GM12865 (cell line): ENCODE data around the gene SLC35B2.

Experiments
- DNase-seq: peaks from one replicate; pipeline ENCODE4 v3.0.0; 2010; ENCODE audit warnings: low read depth
- H3K4me3 ChIP-seq: 2 replicates; pipeline ENCODE4 v1.5.1; 2011; ENCODE audit warnings: mild to moderate bottlenecking, low read depth, low read length, control low read depth
- TF ChIP-seq, protein P1 (sequence below): IDR thresholded peaks from 2 replicates; pipeline ENCODE4 v1.5.1; 2011; ENCODE audit warnings: low read length, control low read depth, low read depth, inconsistent platforms; ENCODE audit not compliant: insufficient read depth; ENCODE audit errors: missing control alignments

The SLC35B2 gene

DNA sequence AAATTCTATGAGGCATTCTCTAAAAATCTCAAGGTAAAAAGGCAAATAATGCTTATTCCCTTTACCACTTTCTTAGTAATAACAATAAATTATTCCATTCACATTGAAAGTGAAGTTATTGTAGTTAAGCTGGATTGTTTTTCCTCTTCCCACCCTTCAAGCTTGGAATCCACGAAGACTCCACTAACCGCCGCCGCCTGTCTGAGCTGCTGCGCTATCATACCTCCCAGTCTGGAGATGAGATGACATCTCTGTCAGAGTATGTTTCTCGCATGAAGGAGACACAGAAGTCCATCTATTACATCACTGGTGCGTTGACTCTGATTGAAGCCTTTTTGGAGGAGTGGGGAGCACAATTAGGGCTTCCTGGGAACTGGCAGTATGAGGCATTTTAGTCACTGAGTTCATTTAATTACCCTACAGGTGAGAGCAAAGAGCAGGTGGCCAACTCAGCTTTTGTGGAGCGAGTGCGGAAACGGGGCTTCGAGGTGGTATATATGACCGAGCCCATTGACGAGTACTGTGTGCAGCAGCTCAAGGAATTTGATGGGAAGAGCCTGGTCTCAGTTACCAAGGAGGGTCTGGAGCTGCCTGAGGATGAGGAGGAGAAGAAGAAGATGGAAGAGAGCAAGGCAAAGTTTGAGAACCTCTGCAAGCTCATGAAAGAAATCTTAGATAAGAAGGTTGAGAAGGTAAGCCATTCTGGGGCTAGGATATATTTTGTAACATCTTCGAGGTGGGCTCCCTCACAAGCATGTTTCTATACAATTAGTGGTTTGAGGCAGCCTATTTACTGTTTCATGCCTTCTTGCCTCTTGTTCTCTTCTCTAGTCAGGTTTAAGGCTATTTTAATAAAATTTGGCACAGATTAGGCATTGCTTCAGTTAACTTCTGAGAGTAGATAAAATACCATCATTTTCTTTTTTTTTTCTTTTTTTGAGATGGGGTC is 5.5 kb downstream of the SLC35B2 start:
- H3K4me3 ChIP-seq = no peak overlapping the region
- TF ChIP-seq, protein P1, sequence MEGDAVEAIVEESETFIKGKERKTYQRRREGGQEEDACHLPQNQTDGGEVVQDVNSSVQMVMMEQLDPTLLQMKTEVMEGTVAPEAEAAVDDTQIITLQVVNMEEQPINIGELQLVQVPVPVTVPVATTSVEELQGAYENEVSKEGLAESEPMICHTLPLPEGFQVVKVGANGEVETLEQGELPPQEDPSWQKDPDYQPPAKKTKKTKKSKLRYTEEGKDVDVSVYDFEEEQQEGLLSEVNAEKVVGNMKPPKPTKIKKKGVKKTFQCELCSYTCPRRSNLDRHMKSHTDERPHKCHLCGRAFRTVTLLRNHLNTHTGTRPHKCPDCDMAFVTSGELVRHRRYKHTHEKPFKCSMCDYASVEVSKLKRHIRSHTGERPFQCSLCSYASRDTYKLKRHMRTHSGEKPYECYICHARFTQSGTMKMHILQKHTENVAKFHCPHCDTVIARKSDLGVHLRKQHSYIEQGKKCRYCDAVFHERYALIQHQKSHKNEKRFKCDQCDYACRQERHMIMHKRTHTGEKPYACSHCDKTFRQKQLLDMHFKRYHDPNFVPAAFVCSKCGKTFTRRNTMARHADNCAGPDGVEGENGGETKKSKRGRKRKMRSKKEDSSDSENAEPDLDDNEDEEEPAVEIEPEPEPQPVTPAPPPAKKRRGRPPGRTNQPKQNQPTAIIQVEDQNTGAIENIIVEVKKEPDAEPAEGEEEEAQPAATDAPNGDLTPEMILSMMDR = no peak
- DNase-seq = no peak

DNA sequence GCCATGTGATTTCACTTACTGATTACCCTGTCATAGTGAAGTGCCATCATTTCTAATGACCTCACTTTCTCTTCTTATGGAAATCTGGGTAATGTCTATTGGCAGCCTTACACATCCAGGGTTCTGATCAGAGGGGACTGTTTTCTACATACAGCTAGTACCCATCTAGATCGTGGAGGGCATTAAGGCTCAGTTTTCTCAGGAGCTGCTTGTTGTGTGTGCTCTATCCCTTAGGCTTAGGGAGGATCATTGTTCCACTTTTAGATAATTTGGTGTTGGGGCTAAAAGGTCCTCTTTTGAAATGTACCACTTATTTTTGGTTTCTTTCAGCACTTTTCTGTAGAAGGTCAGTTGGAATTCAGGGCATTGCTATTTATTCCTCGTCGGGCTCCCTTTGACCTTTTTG is 6.6 kb downstream of the SLC35B2 start:
- TF ChIP-seq, protein P1 = no peak
- no peak overlapping the region for H3K4me3 ChIP-seq
- no peak for DNase-seq

DNA sequence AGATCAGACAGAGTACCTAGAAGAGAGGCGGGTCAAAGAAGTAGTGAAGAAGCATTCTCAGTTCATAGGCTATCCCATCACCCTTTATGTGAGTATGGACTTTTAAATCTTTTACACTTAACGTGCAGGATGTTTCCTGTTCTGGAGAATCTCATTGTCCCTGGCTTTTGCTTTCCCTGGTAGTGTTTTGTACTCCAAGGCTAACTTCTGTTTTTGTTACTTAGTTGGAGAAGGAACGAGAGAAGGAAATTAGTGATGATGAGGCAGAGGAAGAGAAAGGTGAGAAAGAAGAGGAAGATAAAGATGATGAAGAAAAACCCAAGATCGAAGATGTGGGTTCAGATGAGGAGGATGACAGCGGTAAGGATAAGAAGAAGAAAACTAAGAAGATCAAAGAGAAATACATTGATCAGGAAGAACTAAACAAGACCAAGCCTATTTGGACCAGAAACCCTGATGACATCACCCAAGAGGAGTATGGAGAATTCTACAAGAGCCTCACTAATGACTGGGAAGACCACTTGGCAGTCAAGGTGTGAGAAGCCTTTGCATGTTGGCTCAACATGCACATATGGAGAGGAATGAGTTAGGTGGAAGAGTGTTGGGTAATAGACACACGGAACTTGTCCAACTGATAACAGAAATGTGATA is 7.1 kb downstream of the SLC35B2 start:
- no peak for DNase-seq
- TF ChIP-seq, protein P1 = no peak
- H3K4me3 ChIP-seq = no peak overlapping the region

DNA sequence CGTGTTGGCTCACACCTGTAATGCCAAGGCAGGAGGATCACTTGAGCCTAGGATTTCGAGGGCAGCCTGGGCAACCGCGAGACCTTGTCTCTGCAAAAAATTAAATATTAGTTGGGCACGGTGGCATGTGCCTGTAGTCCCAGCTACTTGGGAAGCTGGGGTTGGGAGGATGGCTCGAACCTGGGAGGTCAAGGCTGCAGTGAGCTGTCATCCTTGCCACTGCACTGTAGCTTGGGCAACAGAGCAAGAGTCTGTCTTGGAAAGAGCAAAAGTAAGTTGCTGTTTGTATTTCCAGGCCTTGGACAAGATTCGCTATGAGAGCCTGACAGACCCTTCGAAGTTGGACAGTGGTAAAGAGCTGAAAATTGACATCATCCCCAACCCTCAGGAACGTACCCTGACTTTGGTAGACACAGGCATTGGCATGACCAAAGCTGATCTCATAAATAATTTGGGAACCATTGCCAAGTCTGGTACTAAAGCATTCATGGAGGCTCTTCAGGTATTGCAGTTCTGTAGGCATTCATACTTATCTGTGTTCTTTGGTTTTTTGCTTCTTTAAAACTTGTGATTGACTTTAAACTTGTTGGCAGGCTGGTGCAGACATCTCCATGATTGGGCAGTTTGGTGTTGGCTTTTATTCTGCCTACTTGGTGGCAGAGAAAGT is 8.1 kb downstream of the SLC35B2 start:
- peak overlapping the region; percentile 70 for H3K4me3 ChIP-seq
- no peak for DNase-seq
- TF ChIP-seq, protein P1 = no peak

DNA sequence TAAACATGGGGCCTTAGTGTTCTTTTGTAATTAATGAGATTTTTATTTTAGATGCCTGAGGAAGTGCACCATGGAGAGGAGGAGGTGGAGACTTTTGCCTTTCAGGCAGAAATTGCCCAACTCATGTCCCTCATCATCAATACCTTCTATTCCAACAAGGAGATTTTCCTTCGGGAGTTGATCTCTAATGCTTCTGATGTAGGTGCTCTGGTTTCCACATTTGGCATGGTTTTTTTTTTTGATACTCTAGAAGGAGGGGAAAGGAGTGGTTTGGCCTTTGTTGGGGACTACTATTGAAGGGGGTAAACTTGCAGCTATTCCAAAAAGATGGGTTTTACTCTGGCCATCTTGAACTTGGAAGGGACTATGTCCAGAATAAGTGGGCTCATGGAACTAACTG is 8.7 kb downstream of the SLC35B2 start:
- DNase-seq = no peak
- H3K4me3 ChIP-seq = peak overlapping the region; percentile 70
- TF ChIP-seq, protein P1 = no peak

DNA sequence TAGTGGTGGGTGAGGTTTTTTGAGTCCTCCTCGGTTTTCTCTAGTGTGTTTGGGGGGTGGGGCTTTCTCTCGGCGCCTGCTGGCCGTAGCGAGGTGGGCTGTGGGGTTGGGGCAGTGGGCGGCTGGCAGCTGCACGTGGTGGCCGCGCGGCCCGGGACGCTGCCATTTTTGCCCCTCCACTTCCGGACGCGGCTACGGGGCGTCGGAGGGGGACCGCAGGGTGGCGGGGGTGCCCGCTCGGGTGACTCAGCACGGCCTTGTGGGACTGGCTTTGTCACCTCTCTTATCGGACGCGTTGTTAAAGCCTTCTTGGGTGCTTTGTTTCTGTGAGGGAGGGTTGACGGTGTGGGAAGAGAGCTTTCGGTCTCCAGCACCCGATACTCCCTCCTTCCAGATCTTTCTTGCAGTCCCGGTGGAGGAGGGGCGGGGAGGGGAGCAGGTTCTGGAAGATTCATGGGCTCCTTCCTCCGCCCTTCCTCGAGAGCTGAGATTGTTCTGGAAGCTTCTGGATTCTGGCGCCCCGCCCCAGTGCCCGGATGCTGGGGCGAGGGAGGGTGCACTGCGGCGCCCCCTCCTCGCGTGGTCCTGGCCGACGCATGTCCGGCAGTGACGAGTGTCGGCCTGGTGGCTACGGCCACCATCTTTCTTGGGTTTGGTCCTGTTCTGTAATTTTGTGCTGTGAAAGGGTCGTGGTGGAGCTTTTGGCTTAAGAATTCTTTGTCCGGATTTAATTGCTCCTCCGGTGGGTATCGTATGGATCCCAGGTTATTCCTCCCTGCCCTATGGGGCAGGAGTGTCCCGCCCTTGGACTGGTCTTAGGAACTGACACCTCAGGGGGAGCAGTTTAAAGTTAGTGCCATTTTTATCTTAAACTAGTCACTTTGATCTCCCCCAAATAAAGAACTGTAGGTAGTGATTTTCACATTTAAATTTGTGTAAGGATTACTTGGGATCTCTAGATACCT is 9.7 kb downstream of the SLC35B2 start:
- TF ChIP-seq, protein P1 = no peak
- peak overlapping the region; percentile 70 for H3K4me3 ChIP-seq
- DNase-seq = peak; percentile 79
